H1 (cell line): ENCODE measurements around the gene SHH. TPM values are rescaled to one million over a fixed set of nuclear protein-coding genes. Genes with fewer than 3 reads are reported as not detected.

ENCODE experiments used
- CREB1 ChIP-seq: IDR thresholded peaks from 2 replicates; pipeline ENCODE4 v1.6.1; 2012; ENCODE audit warnings: inconsistent platforms
- POLR2AphosphoS5 ChIP-seq: IDR thresholded peaks from 2 replicates; pipeline ENCODE4 v1.6.1; 2011; ENCODE audit warnings: low read depth, low read length
- SAP30 ChIP-seq: fragments of 300-600 bp; sonication (generic); IDR thresholded peaks from 2 replicates; pipeline ENCODE4 v1.7.1; 2012; ENCODE audit warnings: low read length, moderate library complexity, mild to moderate bottlenecking, inconsistent platforms; ENCODE audit not compliant: insufficient read depth, insufficient replicate concordance
- SP2 ChIP-seq: IDR thresholded peaks from 2 replicates; pipeline ENCODE4 v1.6.1; 2012; ENCODE audit warnings: mild to moderate bottlenecking, low read length, inconsistent platforms
- SRF ChIP-seq: IDR thresholded peaks from 2 replicates; pipeline ENCODE4 v1.6.1; 2011; ENCODE audit warnings: mild to moderate bottlenecking, low read depth, low read length, moderate library complexity
- polyA plus RNA-seq, 7 experiments: library from polyadenylated mRNA; depleted of rRNA in 3 of 7; stranded (reverse) in 5 of 7; unstranded in 2 of 7; fragments of >200 nt in 5 of 7; fragments of 200-250 nt in 2 of 7; gene quantifications; 1 replicate in 5 of 7; 2 replicates in 1 of 7; 4 replicates in 1 of 7; pipeline versions ENCODE4 v1.2.1 to v1.2.3, GENCODE V29; 2011 to 2013; ENCODE audit warnings: missing spikeins in 2 of 7, mixed read lengths in 2 of 7
- total RNA-seq: library from RNA; stranded (reverse); fragmentation: NEBNext Ultra II Directional; extraction: Animal tissue kit (Norgen Biotek cat#: 25700); gene quantifications from 2 replicates; pipeline ENCODE4 v1.2.1, GENCODE V29; 2021

The SHH gene
- total and polyA plus RNA-seq, 2 of the 8 experiments (the other 6 are each of a cell fraction or from before 2014, with no cell fraction given), result not detected

- TF ChIP-seq SRF, result no peak
- no peak for TF ChIP-seq CREB1
- no peak for TF ChIP-seq SAP30
- TF ChIP-seq POLR2AphosphoS5, result no peak
- no peak for TF ChIP-seq SP2
These were observed 47.8 kb downstream of the SHH start (continued) for GRCh38 chr7:155764438-155764793.
